OCI-LY1 (cell line): ENCODE results near the gene C17orf50.

Experiments
- H2AFZ ChIP-seq: fragments of 200-600 bp; sonication (generic), shearing (Covaris generic); 2 replicates; pipeline ENCODE4 v1.6.0; 2014; ENCODE audit warnings: antibody characterized with exemption, mild to moderate bottlenecking, low read length
- H3F3A ChIP-seq: fragments of 200-600 bp; sonication (generic), shearing (Covaris generic); 2 replicates; pipeline ENCODE4 v1.6.0; 2014; ENCODE audit warnings: mild to moderate bottlenecking, antibody characterized with exemption, low read length, moderate library complexity; ENCODE audit not compliant: insufficient read depth
- H3K27ac ChIP-seq: fragments of 200-600 bp; sonication (generic); 2 replicates; pipeline ENCODE4 v1.5.1; 2014; ENCODE audit warnings: low read length, mixed run types, mild to moderate bottlenecking, low read depth; ENCODE audit not compliant: poor library complexity, severe bottlenecking
- H3K27me3 ChIP-seq: fragments of 200-600 bp; sonication (generic); 2 replicates; pipeline ENCODE4 v1.6.0; 2014; ENCODE audit warnings: antibody characterized with exemption, mild to moderate bottlenecking, low read length, moderate library complexity; ENCODE audit not compliant: insufficient read depth
- H3K36me3 ChIP-seq: fragments of 200-600 bp; sonication (generic); 2 replicates; pipeline ENCODE4 v1.6.1; 2014; ENCODE audit warnings: mild to moderate bottlenecking, antibody characterized with exemption, low read length, moderate library complexity, mixed read lengths; ENCODE audit not compliant: insufficient read depth
- H3K4me1 ChIP-seq: fragments of 200-600 bp; sonication (generic); 2 replicates; pipeline ENCODE4 v1.5.1; 2014; ENCODE audit warnings: mild to moderate bottlenecking, low read length, moderate library complexity; ENCODE audit not compliant: insufficient read depth, severe bottlenecking
- H3K4me2 ChIP-seq: fragments of 200-600 bp; sonication (generic), shearing (Covaris generic); 2 replicates; pipeline ENCODE4 v1.6.1; 2014; ENCODE audit warnings: low read length
- H3K4me3 ChIP-seq: fragments of 200-600 bp; sonication (generic); 2 replicates; pipeline ENCODE4 v1.5.1; 2014; ENCODE audit warnings: low read length, low read depth, mild to moderate bottlenecking, mixed read lengths; ENCODE audit not compliant: poor library complexity, severe bottlenecking
- H3K79me2 ChIP-seq: fragments of 200-600 bp; shearing (Covaris generic); 2 replicates; pipeline ENCODE4 v1.6.1; 2016; ENCODE audit warnings: mixed run types, low read length, mixed read lengths; ENCODE audit not compliant: insufficient read depth
- H3K9ac ChIP-seq: fragments of 200-600 bp; sonication (generic), shearing (Covaris generic); 2 replicates; pipeline ENCODE4 v1.6.1; 2014; ENCODE audit warnings: mild to moderate bottlenecking, low read length, mixed read lengths
- H3K9me2 ChIP-seq: fragments of 200-600 bp; sonication (generic), shearing (Covaris generic); 2 replicates; pipeline ENCODE4 v1.6.1; 2014; ENCODE audit warnings: low read depth, mild to moderate bottlenecking, low read length, mixed read lengths
- H3K9me3 ChIP-seq: fragments of 200-600 bp; shearing (Covaris generic); 2 replicates; pipeline ENCODE4 v1.6.1; 2014; ENCODE audit warnings: low read length, mixed read lengths
- H4K20me1 ChIP-seq: fragments of 200-600 bp; sonication (generic), shearing (Covaris generic); 2 replicates; pipeline ENCODE4 v1.6.0; 2016; ENCODE audit warnings: mild to moderate bottlenecking, low read length; ENCODE audit not compliant: insufficient read depth
- CTCF ChIP-seq: fragments of 200-600 bp; sonication (generic), shearing (Covaris generic); IDR thresholded peaks from 2 replicates; pipeline ENCODE4 v1.5.1; 2017; ENCODE audit warnings: mild to moderate bottlenecking, antibody characterized with exemption, low read length, moderate library complexity, mixed read lengths
- EZH2 ChIP-seq: fragments of 200-600 bp; sonication (generic), shearing (Covaris generic); IDR thresholded peaks from 2 replicates; pipeline ENCODE4 v1.8.0; 2017; ENCODE audit warnings: borderline replicate concordance, mixed run types, mild to moderate bottlenecking, antibody characterized with exemption, low read length, moderate library complexity, mixed read lengths

C17orf50 gene

GRCh38 chr17:35799942-35800341 lies 39.3 kb downstream of the C17orf50 start:
- no peak overlapping the region for H3K4me2 ChIP-seq

GRCh38 chr17:35801583-35802224 lies 41.0 kb downstream of the C17orf50 start:
- H3K4me1 ChIP-seq = peaks cover 13% of the 10 kb centered on the region
- H3K79me2 ChIP-seq = no peaks in the 10 kb centered on the region
- H4K20me1 ChIP-seq = no peaks in the 10 kb centered on the region
- peak overlapping the region; percentile 25 for H3K27ac ChIP-seq
- H2AFZ ChIP-seq = no peak overlapping the region
- no peaks in the 10 kb centered on the region for H3K36me3 ChIP-seq
- H3K27me3 ChIP-seq = no peaks in the 10 kb centered on the region
- no peaks in the 10 kb centered on the region for H3F3A ChIP-seq
- H3K4me3 ChIP-seq = no peak overlapping the region
- H3K9me3 ChIP-seq = no peaks in the 10 kb centered on the region
- H3K4me2 ChIP-seq = no peak overlapping the region; the same call in 1 of the 2 replicates
- no peaks in the 10 kb centered on the region for H3K9me2 ChIP-seq
- TF ChIP-seq CTCF (no peak), EZH2 (no peak)
- H3K9ac ChIP-seq = no peak overlapping the region

More at GRCh38 chr17:35799942-35800341, 39.3 kb downstream of the C17orf50 start:
- no peak overlapping the region for H3K4me3 ChIP-seq
- H3K27me3 ChIP-seq = peaks cover 8% of the 10 kb centered on the region; the same call in 1 of the 2 replicates
- no peaks in the 10 kb centered on the region for H3K9me3 ChIP-seq
- H3K79me2 ChIP-seq = no peaks in the 10 kb centered on the region
- no peaks in the 10 kb centered on the region for H4K20me1 ChIP-seq
- no peak overlapping the region for H3K9ac ChIP-seq
- TF ChIP-seq EZH2 = no peak
- TF ChIP-seq CTCF = no peak
- no peaks in the 10 kb centered on the region for H3K9me2 ChIP-seq
- H3K36me3 ChIP-seq = no peaks in the 10 kb centered on the region
- H3F3A ChIP-seq = no peaks in the 10 kb centered on the region
- H3K27ac ChIP-seq = no peak overlapping the region
- H2AFZ ChIP-seq = no peak overlapping the region
- peaks cover 18% of the 10 kb centered on the region for H3K4me1 ChIP-seq

GRCh38 chr17:35804658-35805192 lies 44.0 kb downstream of the C17orf50 start:
- no peak for TF ChIP-seq EZH2
- peak; percentile 98 for TF ChIP-seq CTCF
- Histone ChIP-seq H3K4me1 (peaks cover 23% of the 10 kb centered on the region), H3K4me3 (no peak overlapping the region), H3K79me2 (peaks cover 2% of the 10 kb centered on the region; the same call in 1 of the 2 replicates), H3K27ac (no peak overlapping the region), H3K27me3 (no peaks in the 10 kb centered on the region), H3F3A (no peaks in the 10 kb centered on the region), H3K9ac (no peak overlapping the region), H4K20me1 (no peaks in the 10 kb centered on the region), H2AFZ (no peak overlapping the region), H3K9me3 (no peaks in the 10 kb centered on the region), H3K4me2 (no peak overlapping the region), H3K9me2 (no peaks in the 10 kb centered on the region), H3K36me3 (no peaks in the 10 kb centered on the region)
